NCI-H748 (cell line): ENCODE data around the gene NPPC.

Experiments used
- DNase-seq: peaks from one replicate; lab custom pipeline; 2025; ENCODE audit not compliant: unreplicated experiment; lab: John Stamatoyannopoulos, UW

NPPC gene

DNA sequence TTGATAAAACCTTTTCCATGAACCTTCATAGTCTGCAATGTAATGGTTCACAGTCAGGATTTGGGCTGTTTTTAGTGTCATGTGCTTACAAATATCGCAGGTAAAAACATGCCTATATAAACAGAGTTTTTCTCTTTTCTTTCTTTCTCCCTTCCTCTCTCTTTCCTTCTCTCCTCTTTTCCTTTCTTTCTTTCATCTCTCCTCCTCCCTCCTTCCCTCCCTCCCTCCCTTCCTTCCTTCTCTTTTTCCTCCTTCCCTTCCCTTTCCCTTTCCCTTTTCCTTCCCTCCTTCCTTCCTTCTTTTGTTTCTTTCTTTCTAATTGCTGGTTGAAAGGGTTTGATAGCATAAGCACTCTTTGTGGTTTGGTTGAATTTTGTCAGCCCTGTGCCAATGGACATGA lies 9.6 kb upstream of the NPPC start:
- DNase-seq = no peak

- DNase-seq = no peak
Measured at GRCh38 chr2:231935207-231935524, 9.0 kb upstream of the NPPC start.

DNA sequence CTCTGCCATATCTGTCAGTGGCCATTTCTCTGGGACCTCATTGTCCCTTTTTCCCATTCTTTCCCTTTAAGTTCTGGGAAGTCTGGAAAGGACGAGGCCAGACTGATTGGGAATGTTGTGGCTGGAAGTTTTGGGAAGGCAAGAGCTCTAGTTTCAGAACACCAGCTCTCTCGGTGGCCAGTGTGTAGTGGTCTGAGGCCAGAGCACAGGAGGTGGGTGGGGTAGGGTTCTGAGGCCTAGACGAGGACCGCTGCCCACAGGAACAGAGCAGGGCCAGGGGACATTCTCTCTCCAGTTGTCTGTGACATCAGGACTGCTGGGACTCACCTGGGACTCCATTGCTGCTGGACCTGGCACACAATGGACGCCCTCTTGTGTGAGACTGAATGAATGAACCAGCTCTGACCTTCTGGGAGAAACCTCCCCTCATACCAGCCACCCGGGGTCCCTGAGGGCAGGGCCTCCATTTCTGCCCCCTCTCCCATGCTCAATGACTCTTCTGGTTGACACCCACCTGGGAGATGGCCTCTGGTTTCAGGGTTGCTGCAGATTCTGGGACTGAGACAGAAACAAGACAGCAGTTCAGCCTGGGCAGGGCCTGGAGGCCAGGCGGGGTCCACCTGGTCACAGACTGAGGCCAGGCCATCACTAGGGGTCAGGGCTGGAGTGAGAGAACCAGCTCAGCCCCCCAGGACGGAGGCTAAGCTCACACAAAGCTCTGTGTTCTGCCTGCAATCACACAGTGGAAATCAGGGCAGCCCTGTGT lies 8.4 kb upstream of the NPPC start:
- DNase-seq = no peak

- no peak for DNase-seq
Measured at GRCh38 chr2:231933916-231934401, 7.8 kb upstream of the NPPC start.

- DNase-seq = no peak
Measured at GRCh38 chr2:231932985-231933915, 7.1 kb upstream of the NPPC start.

GRCh38 chr2:231932711-231932970 lies 6.4 kb upstream of the NPPC start:
- DNase-seq = no peak

DNA sequence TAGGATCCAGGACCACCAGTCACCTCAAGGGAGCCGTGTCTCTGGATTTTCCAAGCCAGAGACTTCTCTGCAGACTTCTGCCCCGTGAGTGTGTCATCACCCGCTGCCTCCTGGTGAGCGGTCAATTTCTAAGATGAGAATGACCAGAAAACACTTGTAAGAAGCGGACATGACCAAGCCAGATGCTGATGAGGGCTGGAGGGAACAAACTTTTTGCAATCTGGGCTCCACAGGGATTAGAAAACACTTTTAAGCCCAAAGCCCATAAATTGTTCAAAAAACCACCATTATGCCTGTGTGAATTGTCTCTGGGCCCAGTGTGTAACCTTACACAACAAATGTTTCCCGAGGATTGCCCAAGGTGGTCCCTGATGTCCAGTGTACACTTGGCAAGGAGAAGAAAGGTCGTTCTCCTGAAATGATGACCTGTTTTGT lies 5.3 kb upstream of the NPPC start:
- no peak for DNase-seq

GRCh38 chr2:231930593-231931281 lies 4.5 kb upstream of the NPPC start:
- DNase-seq = no peak

GRCh38 chr2:231929961-231930592 lies 3.9 kb upstream of the NPPC start:
- peak; percentile 12 for DNase-seq

- no peak for DNase-seq
Measured at GRCh38 chr2:231928901-231929725, 2.9 kb upstream of the NPPC start.

GRCh38 chr2:231928481-231928880 lies 2.3 kb upstream of the NPPC start:
- no peak for DNase-seq

DNA sequence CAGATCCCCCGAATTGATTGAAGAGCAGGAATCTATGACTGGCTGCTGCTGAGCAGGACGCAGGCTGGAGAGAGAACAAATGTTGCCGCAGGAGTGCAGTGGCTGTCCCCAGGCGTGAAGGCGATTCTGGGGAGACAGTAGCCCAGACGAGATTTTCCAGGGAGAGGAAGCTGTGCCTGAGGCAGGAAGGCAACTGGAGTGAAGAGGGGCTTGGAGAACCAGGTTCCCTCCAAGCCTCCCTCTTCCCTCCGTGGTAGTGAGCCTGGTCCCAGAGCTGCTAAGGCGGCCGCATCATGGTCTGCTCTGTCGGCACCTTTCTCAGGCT lies 1.3 kb upstream of the NPPC start:
- no peak for DNase-seq

GRCh38 chr2:231926761-231927565 lies 767 bp upstream of the NPPC start:
- peak; percentile 74 for DNase-seq

GRCh38 chr2:231925303-231926179 lies 655 bp downstream of the NPPC start:
- peak; percentile 82 for DNase-seq

GRCh38 chr2:231924889-231925275 lies 1.3 kb downstream of the NPPC start:
- DNase-seq = no peak

DNA sequence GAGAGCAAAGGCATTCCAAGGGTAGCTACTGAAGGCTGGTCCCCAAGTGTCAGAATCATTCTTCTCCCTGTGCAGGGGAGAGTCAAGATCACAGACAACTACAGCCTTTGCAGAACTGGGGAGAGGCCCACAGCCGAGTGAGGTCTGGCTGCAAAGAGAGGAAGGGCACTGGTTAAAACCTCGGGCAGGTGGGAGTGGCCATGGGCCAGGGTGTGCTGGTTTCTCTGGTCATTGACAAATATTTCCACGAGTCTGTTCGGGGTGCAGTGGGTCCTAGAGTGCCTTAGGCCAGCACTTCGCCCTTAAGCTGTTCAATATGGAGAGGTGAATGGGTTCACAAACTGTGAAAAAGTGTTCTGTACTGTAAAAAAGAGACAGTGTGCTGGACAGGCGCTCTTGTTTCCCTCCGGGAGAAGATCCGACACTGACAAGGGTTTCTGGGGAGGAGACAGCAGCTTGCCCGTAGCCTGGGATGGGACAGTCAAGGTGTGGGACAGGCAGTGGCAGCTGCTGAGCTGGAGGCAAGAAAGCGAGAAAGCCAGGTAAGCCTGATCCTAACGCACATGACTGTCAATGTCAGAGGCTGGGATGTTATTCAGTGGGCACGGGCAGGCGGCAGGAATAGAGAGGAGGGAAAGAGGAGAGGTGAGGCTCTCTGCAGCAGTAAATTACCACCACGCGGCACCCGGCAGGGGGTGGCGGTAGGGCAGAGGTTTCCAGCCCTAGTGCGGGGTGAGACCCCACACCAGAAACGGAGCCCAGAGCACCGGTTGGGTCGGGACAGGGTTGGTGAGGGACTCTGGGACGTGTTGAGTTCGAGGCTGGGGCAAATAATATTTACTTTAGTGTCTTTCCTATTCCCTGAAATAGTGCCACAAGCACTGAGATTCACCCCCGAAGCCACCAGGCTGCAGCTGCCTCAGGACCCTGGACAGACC lies 2.0 kb downstream of the NPPC start:
- peak; percentile 36 for DNase-seq

DNA sequence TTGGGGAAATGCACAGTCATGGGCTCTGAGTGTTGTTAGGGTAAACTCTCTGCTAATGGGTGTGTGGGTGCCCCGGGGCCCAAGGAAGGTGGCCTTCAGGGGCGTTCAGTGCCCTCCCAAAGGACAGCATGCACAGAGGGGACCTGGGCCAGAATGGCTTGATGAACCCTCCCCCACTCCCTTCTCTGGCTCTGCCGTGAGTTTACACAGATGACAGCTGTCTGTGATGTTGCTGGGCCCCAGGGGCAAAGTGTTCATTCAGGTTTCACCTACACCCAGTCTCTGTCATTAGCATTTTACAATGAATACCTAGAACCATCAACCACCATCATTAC lies 3.2 kb downstream of the NPPC start:
- no peak for DNase-seq
